Measurements from ENCODE around the gene PATJ. TPM values are rescaled to one million over a fixed set of nuclear protein-coding genes. Genes with fewer than 3 reads are reported as not detected.
"Not testable (repeated sequence)": the region's sequence is repeated elsewhere in the genome, so short reads cannot be mapped to it uniquely, and the experiment has no call there.

PATJ gene
- total RNA-seq, 2 donors from 2014 or later = 37.9 to 72.1 TPM

DNA sequence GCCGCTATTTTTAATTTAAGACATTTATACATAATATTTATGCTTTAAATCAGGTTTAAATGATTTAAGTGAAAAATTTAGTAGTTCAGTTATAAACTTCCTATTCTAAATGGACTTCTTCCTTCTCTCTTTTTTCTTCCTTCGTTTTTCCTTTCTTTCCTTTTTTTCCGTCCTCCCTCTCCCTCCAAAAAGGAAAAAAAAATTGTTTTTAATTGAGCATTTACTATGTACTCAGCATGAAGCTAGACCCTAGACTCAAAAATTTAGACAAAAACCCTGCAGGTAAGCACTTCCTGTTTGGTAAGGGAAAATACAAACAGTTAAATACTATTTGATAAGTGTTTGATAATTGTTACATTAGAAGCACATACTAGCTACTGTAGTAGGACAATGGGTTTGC lies 14.7 kb upstream of the PATJ start:
- Histone ChIP-seq H3K27me3 (no peaks in the 10 kb centered on the region), H3K4me3 (no peak overlapping the region), H3K27ac (no peak overlapping the region), H3K9me3 (no peaks in the 10 kb centered on the region), H3K36me3 (no peaks in the 10 kb centered on the region), H3K4me1 (peaks cover 0 to 16% of the 10 kb centered on the region in 2 donors)
- TF ChIP-seq, protein P1, sequence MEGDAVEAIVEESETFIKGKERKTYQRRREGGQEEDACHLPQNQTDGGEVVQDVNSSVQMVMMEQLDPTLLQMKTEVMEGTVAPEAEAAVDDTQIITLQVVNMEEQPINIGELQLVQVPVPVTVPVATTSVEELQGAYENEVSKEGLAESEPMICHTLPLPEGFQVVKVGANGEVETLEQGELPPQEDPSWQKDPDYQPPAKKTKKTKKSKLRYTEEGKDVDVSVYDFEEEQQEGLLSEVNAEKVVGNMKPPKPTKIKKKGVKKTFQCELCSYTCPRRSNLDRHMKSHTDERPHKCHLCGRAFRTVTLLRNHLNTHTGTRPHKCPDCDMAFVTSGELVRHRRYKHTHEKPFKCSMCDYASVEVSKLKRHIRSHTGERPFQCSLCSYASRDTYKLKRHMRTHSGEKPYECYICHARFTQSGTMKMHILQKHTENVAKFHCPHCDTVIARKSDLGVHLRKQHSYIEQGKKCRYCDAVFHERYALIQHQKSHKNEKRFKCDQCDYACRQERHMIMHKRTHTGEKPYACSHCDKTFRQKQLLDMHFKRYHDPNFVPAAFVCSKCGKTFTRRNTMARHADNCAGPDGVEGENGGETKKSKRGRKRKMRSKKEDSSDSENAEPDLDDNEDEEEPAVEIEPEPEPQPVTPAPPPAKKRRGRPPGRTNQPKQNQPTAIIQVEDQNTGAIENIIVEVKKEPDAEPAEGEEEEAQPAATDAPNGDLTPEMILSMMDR (IDR thresholded peaks at IDR 0.05) = no peak
- no peak for DNase-seq (ENCODE audit: low spot score)

DNA sequence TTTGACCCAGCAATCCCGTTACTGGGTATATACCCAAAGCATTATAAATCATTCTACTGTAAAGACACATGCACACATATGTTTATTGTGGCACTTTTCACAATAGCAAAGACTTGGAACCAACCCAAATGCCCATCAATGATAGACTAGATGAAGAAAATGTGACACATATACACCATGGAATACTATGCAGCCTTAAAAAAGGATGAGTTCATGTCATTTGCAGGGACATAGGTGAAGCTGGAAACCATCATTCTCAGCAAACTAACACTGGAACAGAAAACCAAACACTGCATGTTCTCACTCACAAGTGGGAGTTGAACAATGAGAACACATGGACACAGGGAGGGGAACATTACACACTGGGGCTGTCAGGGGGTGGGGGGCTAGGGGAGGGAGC lies 11.6 kb upstream of the PATJ start:
- H3K27ac ChIP-seq; DNase-seq (ENCODE audit: low spot score); H3K4me3 ChIP-seq; H3K36me3 ChIP-seq; H3K4me1 ChIP-seq; H3K9me3 ChIP-seq; H3K27me3 ChIP-seq: not testable (repeated sequence)

DNA sequence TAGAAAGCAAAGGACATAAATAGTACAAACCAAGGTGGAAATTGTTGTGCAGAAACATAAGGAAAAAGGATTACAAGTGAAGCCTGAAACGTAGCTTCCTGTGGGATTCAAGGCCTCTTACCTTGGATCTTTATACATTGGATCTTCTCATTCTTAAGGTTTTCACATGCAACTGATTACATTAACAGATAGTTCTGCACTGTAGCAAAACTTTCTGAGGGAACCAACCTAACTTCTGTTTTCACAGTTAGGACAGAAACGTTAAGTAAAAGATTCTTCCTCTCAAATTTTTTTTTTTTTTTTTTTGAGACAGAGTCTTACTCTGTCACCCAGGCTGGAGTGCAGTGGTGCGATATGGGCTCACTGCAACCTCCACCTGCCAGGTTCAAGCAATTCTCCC lies 9.6 kb upstream of the PATJ start:
- Histone ChIP-seq H3K27ac (no peak overlapping the region), H3K4me3 (no peak overlapping the region), H3K4me1 (no peaks in the 10 kb centered on the region), H3K27me3 (no peaks in the 10 kb centered on the region), H3K36me3 (no peaks in the 10 kb centered on the region), H3K9me3 (no peaks in the 10 kb centered on the region)
- TF ChIP-seq, protein P1 (IDR thresholded peaks at IDR 0.05) = no peak
- DNase-seq (ENCODE audit: low spot score) = no peak

DNA sequence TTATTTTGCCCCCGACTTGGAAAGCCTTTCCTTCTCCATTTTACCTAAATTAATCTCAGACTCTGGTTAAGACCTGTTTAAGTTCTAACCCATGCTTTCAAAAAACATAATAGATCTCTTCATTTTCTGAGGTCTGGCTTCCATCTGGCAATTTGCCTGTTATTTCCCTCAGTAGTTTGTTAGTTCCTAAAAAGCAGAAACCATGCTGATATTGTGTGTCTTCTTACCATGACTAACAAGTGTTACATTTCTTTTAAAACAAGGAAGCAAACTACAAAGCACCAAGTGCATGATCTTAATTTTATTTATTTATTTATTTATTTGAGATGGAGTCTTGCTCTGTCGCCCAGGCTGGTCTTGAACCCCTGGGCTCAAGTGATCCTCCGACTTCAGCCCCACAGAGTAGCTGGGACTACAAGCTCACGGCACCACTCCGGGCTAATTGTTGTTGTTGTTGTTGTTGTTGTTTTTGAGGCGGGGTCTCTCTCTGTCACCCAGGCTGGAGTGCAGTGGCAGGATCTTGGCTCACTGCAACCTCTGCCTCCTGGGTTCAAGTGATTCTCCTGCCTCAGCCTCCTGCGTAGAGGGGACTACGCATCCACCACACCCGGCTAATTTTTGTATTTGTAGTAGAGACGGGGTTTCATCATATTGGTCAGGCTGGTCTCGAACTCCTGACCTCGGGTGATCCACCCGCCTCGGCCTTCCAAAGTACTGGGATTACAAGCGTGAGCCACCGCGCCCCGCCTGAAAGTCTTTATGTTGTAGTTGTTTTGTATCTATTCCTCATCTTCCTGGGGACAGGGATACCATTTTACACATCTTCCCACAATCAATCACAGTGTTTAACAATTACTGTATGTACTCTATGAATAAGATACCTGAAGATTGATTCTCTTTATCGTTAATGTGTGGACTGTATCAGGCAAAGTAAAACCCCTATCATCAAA lies 1.3 kb upstream of the PATJ start:
- TF ChIP-seq, protein P1 (IDR thresholded peaks at IDR 0.05) = no peak
- Histone ChIP-seq H3K9me3 (no peaks in the 10 kb centered on the region), H3K27ac (peak overlapping the region; percentile 95 to 99), H3K4me3 (no peak overlapping the region), H3K27me3 (no peaks in the 10 kb centered on the region), H3K4me1 (peaks cover 0 to 17% of the 10 kb centered on the region in 2 donors), H3K36me3 (no peaks in the 10 kb centered on the region)
- no peak for DNase-seq (ENCODE audit: low spot score)

DNA sequence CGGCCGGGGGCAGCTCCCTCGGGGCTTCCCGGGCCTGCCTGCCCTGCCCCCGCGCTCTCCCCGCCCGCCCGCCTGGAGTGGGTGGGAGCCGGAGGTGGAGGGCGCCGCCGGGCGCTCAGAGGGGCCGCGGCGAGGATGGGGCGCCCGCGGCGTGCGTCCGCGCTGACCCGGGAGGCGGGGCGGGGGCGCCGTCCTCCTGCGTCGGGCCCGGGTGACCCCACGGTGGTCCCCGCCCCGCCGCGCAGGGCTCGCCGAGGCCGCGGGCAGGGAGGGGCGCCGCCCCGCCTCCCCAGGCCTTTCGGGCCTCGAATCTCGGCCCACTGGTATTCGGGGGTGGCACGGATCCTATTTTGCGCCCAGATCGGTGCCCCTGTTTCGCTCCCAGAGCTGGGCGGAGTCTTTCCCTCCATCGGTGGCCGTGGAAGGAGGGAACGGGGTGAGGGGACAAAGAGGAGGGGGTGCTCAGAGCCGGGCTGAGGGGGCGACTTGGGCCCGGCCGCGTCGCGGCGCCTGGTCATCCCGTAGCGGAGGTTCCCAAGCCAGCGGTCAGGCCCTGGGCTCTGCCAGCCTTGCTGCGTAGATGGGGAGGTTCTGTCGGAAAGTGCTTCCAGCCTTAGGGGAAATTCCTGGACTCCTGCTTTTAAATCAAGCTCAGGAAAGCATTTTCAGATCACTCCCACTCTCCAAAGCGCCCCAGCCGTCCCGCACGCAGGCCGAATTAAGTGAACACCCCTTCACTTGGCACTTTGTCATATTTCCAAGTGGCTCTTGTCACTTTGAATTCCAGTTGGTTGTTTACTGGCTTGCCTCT lies 545 bp downstream of the PATJ start:
- H3K27me3 ChIP-seq = no peaks in the 10 kb centered on the region
- TF ChIP-seq, protein P1 (IDR thresholded peaks at IDR 0.05) = no peak
- no peak for DNase-seq (ENCODE audit: low spot score)
- no peaks in the 10 kb centered on the region for H3K36me3 ChIP-seq
- peak overlapping the region; percentile 95 to 99 for H3K27ac ChIP-seq
- peak overlapping the region; percentile 86 to 91 for H3K4me3 ChIP-seq
- H3K4me1 ChIP-seq = peaks cover 0 to 25% of the 10 kb centered on the region in 2 donors
- H3K9me3 ChIP-seq = no peaks in the 10 kb centered on the region

DNA sequence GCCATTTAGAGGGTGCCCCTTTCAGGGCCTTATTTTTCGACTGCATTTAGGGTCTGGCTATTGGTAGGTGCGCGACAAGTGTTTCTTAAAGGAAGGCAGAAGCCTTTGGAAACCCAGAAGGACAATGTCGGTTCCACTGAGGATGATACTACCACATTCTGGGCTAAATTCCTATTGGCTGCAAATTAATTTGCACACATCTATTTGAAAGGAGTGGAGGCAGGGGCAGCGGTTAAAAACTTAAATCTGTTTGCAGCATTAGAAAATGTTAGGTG lies 1.1 kb downstream of the PATJ start:
- H3K27me3 ChIP-seq = no peaks in the 10 kb centered on the region
- H3K4me1 ChIP-seq = peaks cover 0 to 25% of the 10 kb centered on the region in 2 donors
- TF ChIP-seq, protein P1 (IDR thresholded peaks at IDR 0.05) = no peak
- H3K27ac ChIP-seq = peak overlapping the region; percentile 95 to 99
- H3K4me3 ChIP-seq = peak overlapping the region; percentile 86 to 91
- no peaks in the 10 kb centered on the region for H3K36me3 ChIP-seq
- H3K9me3 ChIP-seq = no peaks in the 10 kb centered on the region
- no peak for DNase-seq (ENCODE audit: low spot score)
